ENCODE measurements around the gene SYT13.

Gene SYT13

GRCh38 chr11:45285930-45286632 lies at the start of gene SYT13:
Gene SYT13 (minus strand): TSS chr11:45286341. CDS start chr11:45286207, 134 bp downstream.
- DNase-seq (ENCODE audit: low read depth), result no peak

- DNase-seq (ENCODE audit: low read depth), result no peak
Observed at GRCh38 chr11:45335434-45335833, 49.3 kb upstream of the SYT13 start.

- no peak for DNase-seq (ENCODE audit: low read depth)
Observed at GRCh38 chr11:45334836-45335235, 48.7 kb upstream of the SYT13 start.

- DNase-seq (ENCODE audit: low read depth), result no peak
Observed at GRCh38 chr11:45334410-45334809, 48.3 kb upstream of the SYT13 start.

GRCh38 chr11:45333001-45333971 lies 47.1 kb upstream of the SYT13 start:
- no peak for DNase-seq (ENCODE audit: low read depth)

- no peak for DNase-seq (ENCODE audit: low read depth)
Observed at GRCh38 chr11:45332276-45332934, 46.3 kb upstream of the SYT13 start.

GRCh38 chr11:45331839-45332238 lies 45.7 kb upstream of the SYT13 start:
- no peak for DNase-seq (ENCODE audit: low read depth)

GRCh38 chr11:45328726-45329125 lies 42.6 kb upstream of the SYT13 start:
- no peak for DNase-seq (ENCODE audit: low read depth)

- DNase-seq (ENCODE audit: low read depth), result no peak
Observed at GRCh38 chr11:45324459-45324858, 38.3 kb upstream of the SYT13 start.

GRCh38 chr11:45323601-45324249 lies 37.6 kb upstream of the SYT13 start:
- no peak for DNase-seq (ENCODE audit: low read depth)

GRCh38 chr11:45322891-45323600 lies 36.9 kb upstream of the SYT13 start:
- DNase-seq (ENCODE audit: low read depth), result no peak

- no peak for DNase-seq (ENCODE audit: low read depth)
Observed at GRCh38 chr11:45322111-45322705, 36.1 kb upstream of the SYT13 start.

GRCh38 chr11:45321669-45322068 lies 35.5 kb upstream of the SYT13 start:
- DNase-seq (ENCODE audit: low read depth), result no peak

- DNase-seq (ENCODE audit: low read depth), result no peak
Observed at GRCh38 chr11:45321031-45321595, 35.0 kb upstream of the SYT13 start.

GRCh38 chr11:45320371-45320770 lies 34.2 kb upstream of the SYT13 start:
- no peak for DNase-seq (ENCODE audit: low read depth)

GRCh38 chr11:45319077-45319476 lies 32.9 kb upstream of the SYT13 start:
- no peak for DNase-seq (ENCODE audit: low read depth)

- DNase-seq (ENCODE audit: low read depth), result no peak
Observed at GRCh38 chr11:45318516-45318915, 32.4 kb upstream of the SYT13 start.

- no peak for DNase-seq (ENCODE audit: low read depth)
Observed at GRCh38 chr11:45316258-45316657, 30.1 kb upstream of the SYT13 start.

GRCh38 chr11:45314900-45315299 lies 28.8 kb upstream of the SYT13 start:
- DNase-seq (ENCODE audit: low read depth), result no peak

GRCh38 chr11:45313171-45313865 lies 27.2 kb upstream of the SYT13 start:
- DNase-seq (ENCODE audit: low read depth), result no peak
